Epithelial cell of esophagus (primary cell): Measurements from ENCODE around the gene PTRH2.

ENCODE experiments used
- DNase-seq: peaks from one replicate; pipeline ENCODE4 v3.0.0; 2010; ENCODE audit warnings: low read depth
- H3K4me3 ChIP-seq: 2 replicates; pipeline ENCODE4 v1.5.1; 2011; ENCODE audit warnings: mild to moderate bottlenecking, low read length, control low read depth
- CTCF ChIP-seq: IDR thresholded peaks from 2 replicates; pipeline ENCODE4 v1.5.1; 2011; ENCODE audit warnings: low read depth, mild to moderate bottlenecking, low read length, control low read depth, inconsistent platforms; ENCODE audit not compliant: insufficient read depth; ENCODE audit errors: missing control alignments

The PTRH2 gene

GRCh38 chr17:59699786-59700185 is 7.4 kb downstream of the PTRH2 start:
- TF ChIP-seq CTCF, result no peak
- no peak for DNase-seq
- H3K4me3 ChIP-seq, result no peak overlapping the region

- H3K4me3 ChIP-seq, result no peak overlapping the region
- no peak for TF ChIP-seq CTCF
- no peak for DNase-seq
Measured at GRCh38 chr17:59699218-59699617, 8.0 kb downstream of the PTRH2 start.

DNA sequence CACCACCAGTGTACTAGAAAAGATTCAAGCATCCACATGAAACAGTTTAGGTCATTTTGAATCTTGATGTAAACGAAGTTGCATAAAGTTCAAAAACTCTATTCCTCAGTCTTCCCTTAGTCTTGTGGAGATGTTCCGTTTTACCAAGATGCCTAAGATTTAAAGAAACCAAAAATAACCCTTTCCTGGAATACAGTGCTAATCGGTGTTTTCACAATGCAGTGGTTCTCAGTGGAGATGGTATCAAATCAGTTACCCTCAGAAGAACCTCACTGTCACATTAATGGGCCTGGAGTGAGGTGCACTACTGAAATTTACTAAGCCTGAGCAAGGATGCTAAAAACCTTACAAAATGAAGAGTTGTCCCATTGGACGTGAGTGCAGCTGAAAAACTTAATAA is 9.1 kb downstream of the PTRH2 start:
- no peak for DNase-seq
- no peak overlapping the region for H3K4me3 ChIP-seq

GRCh38 chr17:59696682-59697277 is 10.4 kb downstream of the PTRH2 start:
- DNase-seq, result no peak
- no peak for TF ChIP-seq CTCF
- H3K4me3 ChIP-seq, result no peak overlapping the region

More for the DNA sequence above, 9.1 kb downstream of the PTRH2 start:
- no peak for TF ChIP-seq CTCF

DNA sequence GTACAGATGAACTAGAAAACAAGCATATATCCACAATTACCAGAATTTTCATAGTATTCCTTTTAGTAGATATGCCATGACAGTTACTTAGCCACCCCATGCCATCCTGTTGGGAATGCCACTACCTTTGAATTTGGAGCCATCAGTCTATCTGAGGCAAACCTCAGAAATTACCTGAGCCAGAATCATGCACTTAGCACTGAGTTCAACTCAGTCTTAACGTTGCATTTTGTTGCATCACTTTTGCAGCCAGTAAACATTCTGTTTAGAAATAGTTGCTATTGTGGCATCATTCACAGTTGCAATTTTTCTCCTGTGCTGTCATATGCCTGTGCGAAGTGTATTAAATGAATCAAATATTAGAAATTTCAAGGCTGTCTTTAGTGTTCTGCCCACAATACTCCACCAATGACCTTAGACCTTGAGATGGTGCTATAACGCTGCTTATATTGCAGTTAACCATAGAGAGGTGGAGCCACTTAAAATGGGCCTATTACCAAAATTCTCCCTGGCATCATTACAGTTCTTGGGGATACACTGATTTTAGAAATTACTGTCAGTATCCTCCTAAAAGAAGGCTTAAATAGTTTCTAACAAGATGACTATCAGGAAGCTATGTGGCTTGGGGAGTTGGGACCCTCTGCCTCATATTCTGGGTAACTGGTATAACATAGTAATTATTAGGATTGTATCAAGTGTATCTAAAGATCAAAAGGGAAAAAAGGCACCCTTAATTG is 11.1 kb downstream of the PTRH2 start:
- DNase-seq, result no peak
- H3K4me3 ChIP-seq, result no peak overlapping the region
- no peak for TF ChIP-seq CTCF

GRCh38 chr17:59694344-59694743 is 12.9 kb downstream of the PTRH2 start:
- H3K4me3 ChIP-seq, result no peak overlapping the region
- no peak for DNase-seq

More at GRCh38 chr17:59694344-59694743, 12.9 kb downstream of the PTRH2 start:
- no peak for TF ChIP-seq CTCF
